AG10803 (cell line): ENCODE data around the gene DUSP2.

ENCODE experiments used
- DNase-seq: peaks from one replicate; pipeline ENCODE4 v3.0.0; 2010; ENCODE audit warnings: low read depth
- H3K4me3 ChIP-seq: 2 replicates; pipeline ENCODE4 v1.5.1; 2011; ENCODE audit warnings: mild to moderate bottlenecking, low read length, control low read depth
- CTCF ChIP-seq: conservative IDR thresholded peaks from 2 replicates; pipeline ENCODE4 v1.5.1; 2011; ENCODE audit warnings: mild to moderate bottlenecking, low read length, control low read depth, inconsistent platforms

Gene DUSP2

DNA sequence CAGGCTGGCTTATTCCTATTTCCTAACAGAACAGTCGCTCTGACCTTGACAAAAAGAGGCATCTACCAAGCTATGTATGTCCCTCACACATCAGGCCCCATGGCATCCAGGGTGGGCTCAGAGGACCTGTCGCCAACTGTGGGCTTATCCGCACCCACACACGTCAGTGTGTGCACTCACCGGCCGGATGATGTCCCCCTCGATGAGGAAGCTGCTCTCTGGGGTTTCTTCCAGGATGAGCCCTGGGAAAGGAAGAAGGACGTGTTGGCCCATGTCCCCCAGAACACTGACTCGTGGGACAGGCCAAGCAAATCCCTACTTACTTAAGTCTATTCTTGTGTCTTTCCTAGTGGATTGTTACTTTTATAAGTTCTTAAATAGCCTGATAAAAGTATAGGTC, 10.1 kb downstream of the DUSP2 start:
- DNase-seq = no peak
- no peak for TF ChIP-seq CTCF
- H3K4me3 ChIP-seq = no peak overlapping the region

DNA sequence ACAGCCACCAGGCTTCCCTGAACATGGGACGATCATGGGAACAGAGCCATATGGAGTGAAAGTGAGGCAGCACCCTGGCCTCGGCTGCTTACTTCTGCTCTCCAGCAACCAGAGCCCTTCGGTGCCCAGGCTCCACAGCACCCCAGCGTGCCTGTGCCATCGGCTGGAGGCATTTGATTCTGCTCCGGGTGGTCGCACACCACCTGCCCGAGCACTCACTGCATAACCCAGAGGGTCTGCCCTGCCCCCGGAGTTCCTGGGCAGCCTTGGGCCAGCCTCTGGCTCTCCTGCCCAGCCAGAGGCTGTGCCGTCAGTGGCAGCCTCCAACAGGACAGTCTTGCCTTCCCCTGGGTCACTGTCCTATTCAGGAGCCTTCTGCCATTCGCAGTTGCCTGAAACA, 10.8 kb downstream of the DUSP2 start:
- no peak for TF ChIP-seq CTCF
- H3K4me3 ChIP-seq = no peak overlapping the region
- DNase-seq = no peak

GRCh38 chr2:96131813-96132745, 13.2 kb downstream of the DUSP2 start:
- TF ChIP-seq CTCF = no peak
- no peak for DNase-seq
- H3K4me3 ChIP-seq = no peak overlapping the region

GRCh38 chr2:96131152-96131812, 14.0 kb downstream of the DUSP2 start:
- TF ChIP-seq CTCF = no peak

GRCh38 chr2:96130483-96130882, 14.8 kb downstream of the DUSP2 start:
- DNase-seq = no peak

More at GRCh38 chr2:96131152-96131812, 14.0 kb downstream of the DUSP2 start:
- no peak for DNase-seq
- H3K4me3 ChIP-seq = no peak overlapping the region

DNA sequence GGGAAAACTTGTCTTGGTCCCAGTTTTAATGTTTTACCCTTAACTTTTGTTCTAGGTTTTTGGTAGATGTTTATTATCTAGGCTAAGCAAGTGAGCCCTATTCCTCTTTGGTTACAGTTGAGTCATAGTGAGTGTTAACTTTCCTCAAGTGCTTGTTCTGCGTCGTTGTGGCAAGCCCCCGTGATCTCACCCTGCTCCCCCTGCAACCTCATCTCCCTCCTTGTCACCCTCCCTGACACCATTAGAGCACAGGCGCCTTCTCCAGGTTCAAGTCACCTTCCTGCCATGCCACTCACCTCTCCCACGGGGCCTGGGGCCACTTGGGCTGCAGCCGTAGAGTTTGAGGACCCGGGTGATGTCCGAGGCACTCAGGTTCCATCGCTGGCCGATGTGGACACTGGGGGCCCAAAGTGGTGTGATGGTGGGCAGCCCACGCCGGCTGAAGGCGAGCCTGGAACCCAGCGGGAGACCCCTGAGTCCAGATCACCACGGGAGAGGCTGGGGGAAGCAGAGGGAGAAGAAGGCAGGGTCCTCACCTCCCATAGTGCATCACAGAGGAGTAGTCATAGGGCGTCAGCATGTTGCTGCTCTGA, 15.6 kb downstream of the DUSP2 start:
- no peak overlapping the region for H3K4me3 ChIP-seq

More at GRCh38 chr2:96130483-96130882, 14.8 kb downstream of the DUSP2 start:
- TF ChIP-seq CTCF = no peak
- no peak overlapping the region for H3K4me3 ChIP-seq

More for the DNA sequence above, 15.6 kb downstream of the DUSP2 start:
- no peak for TF ChIP-seq CTCF
- no peak for DNase-seq
